Endothelial cell of umbilical vein (primary cell): ENCODE results near the gene ARID3B. TPM values are rescaled to one million over a fixed set of nuclear protein-coding genes. Genes with fewer than 3 reads are reported as not detected.

Source experiments
- BruUV-seq: library from RNA; stranded (reverse); fragments of 400-500 nt; replicated peaks from 2 replicates; lab custom pipeline; 2021; lab: Mats Ljungman, UMichigan
- CTCF ChIA-PET: fragments of 300-600, 350-600 bp; sonication (Branson Sonifier 250); formaldehyde crosslinking; loops from one replicate; lab custom pipeline; 2021; ENCODE audit warnings: antibody characterized with exemption, inconsistent platforms; lab: Charles Lee
- POLR2A ChIA-PET: fragments of 300-600, 350-600 bp; sonication (Branson Sonifier 250); formaldehyde crosslinking; loops from one replicate; lab custom pipeline; 2021; ENCODE audit warnings: antibody characterized with exemption, inconsistent platforms; lab: Charles Lee
- DNase-seq: peaks from one replicate; pipeline ENCODE4 v3.0.0-alpha.2; 2011; ENCODE audit warnings: low read depth, low spot score
- FAIRE-seq: peaks from 2 replicates; lab custom pipeline; 2011; peaks lifted over from hg19 to GRCh38; lab: Jason Lieb, UNC
- H2AFZ ChIP-seq: 2 replicates; pipeline ENCODE4 v1.6.0; 2012; ENCODE audit warnings: low read depth, low read length, control low read depth, inconsistent platforms
- H3K27ac ChIP-seq: 2 replicates; pipeline ENCODE4 v1.5.1; 2011; ENCODE audit warnings: low read depth, mild to moderate bottlenecking, control low read depth, low read length, moderate library complexity; ENCODE audit not compliant: insufficient read depth
- H3K27me3 ChIP-seq, 2 experiments: 2 replicates each; pipeline versions ENCODE4 v1.6.0 to v1.6.1; 2011; ENCODE audit warnings: low read length in 2 of 2, mixed read lengths in 1 of 2; ENCODE audit not compliant: control insufficient read depth in 2 of 2, insufficient read depth in 2 of 2
- H3K36me3 ChIP-seq, 2 experiments: 2 replicates in 1 of 2; 3 replicates in 1 of 2; pipeline ENCODE4 v1.5.1; 2011; ENCODE audit warnings: low read length in 2 of 2, mild to moderate bottlenecking in 1 of 2, moderate library complexity in 1 of 2; ENCODE audit not compliant: control insufficient read depth in 2 of 2, insufficient read depth in 2 of 2; ENCODE audit errors: extremely low read depth in 1 of 2
- H3K4me1 ChIP-seq: 3 replicates; pipeline ENCODE4 v1.5.1; 2011; ENCODE audit warnings: mild to moderate bottlenecking, low read length; ENCODE audit not compliant: control insufficient read depth, insufficient read depth; ENCODE audit errors: extremely low read depth
- H3K4me2 ChIP-seq: 2 replicates; pipeline ENCODE4 v1.6.1; 2011; ENCODE audit warnings: low read length, control low read depth, mixed read lengths; ENCODE audit not compliant: insufficient read depth
- H3K4me3 ChIP-seq, 3 experiments: fragments of 200-600 bp in 1 of 3; sonication (generic), shearing (Covaris generic) in 1 of 3; replicated peaks in 1 of 3; 2 replicates each; pipeline ENCODE4 v1.5.1; 2011 to 2016; ENCODE audit warnings: control low read depth in 3 of 3, low read length in 3 of 3, mild to moderate bottlenecking in 2 of 3, inconsistent platforms in 1 of 3, low read depth in 1 of 3, moderate library complexity in 1 of 3; ENCODE audit not compliant: insufficient read depth in 1 of 3
- H3K79me2 ChIP-seq: 2 replicates; pipeline ENCODE4 v1.6.0; 2012; ENCODE audit warnings: low read length, inconsistent platforms; ENCODE audit not compliant: control insufficient read depth, insufficient read depth
- H3K9ac ChIP-seq: replicated peaks from 2 replicates; pipeline ENCODE3; 2011; ENCODE audit warnings: low read length, control low read depth; ENCODE audit not compliant: insufficient read depth; ENCODE audit errors: extremely low read depth
- H3K9me1 ChIP-seq: replicated peaks from 3 replicates; pipeline ENCODE4 v1.6.0; 2011; ENCODE audit warnings: mild to moderate bottlenecking, low read length; ENCODE audit not compliant: control insufficient read depth, insufficient read depth; ENCODE audit errors: extremely low read depth
- H3K9me3 ChIP-seq: replicated peaks from 2 replicates; pipeline ENCODE4 v1.5.1; 2012; ENCODE audit warnings: low read length, inconsistent platforms; ENCODE audit not compliant: control insufficient read depth, insufficient read depth
- H4K20me1 ChIP-seq: replicated peaks from 2 replicates; pipeline ENCODE3; 2011; ENCODE audit warnings: mild to moderate bottlenecking, low read length; ENCODE audit not compliant: control insufficient read depth, insufficient read depth; ENCODE audit errors: extremely low read depth
- CTCF ChIP-seq, 2 donors: IDR thresholded peaks; 1 replicate in 1 of 2; 2 replicates in 1 of 2; pipeline ENCODE4 v1.5.1; 2011; ENCODE audit warnings: low read length in 2 of 2, mild to moderate bottlenecking in 2 of 2, moderate library complexity in 2 of 2, control low read depth in 1 of 2, inconsistent platforms in 1 of 2, low read depth in 1 of 2; ENCODE audit not compliant: insufficient read depth in 1 of 2; ENCODE audit errors: extremely low read depth in 1 of 2
- EZH2 ChIP-seq: IDR thresholded peaks from 2 replicates; pipeline ENCODE4 v1.6.1; 2012; ENCODE audit warnings: borderline replicate concordance, low read depth, mild to moderate bottlenecking, moderate library complexity, low read length, inconsistent platforms; ENCODE audit not compliant: severe bottlenecking
- FOS ChIP-seq: IDR thresholded peaks from 2 replicates; pipeline ENCODE4 v1.6.1; 2011; ENCODE audit warnings: mild to moderate bottlenecking, low read length, moderate library complexity, borderline replicate concordance; ENCODE audit not compliant: insufficient read depth
- GATA2 ChIP-seq: IDR thresholded peaks from 2 replicates; pipeline ENCODE4 v1.7.0; 2011; ENCODE audit warnings: low read depth, mild to moderate bottlenecking, moderate library complexity, mixed read lengths, low read length; ENCODE audit not compliant: insufficient read length, insufficient read depth
- JUN ChIP-seq: IDR thresholded peaks from 2 replicates; pipeline ENCODE4 v1.6.1; 2011; ENCODE audit warnings: borderline replicate concordance, low read depth; ENCODE audit not compliant: insufficient read length, insufficient read depth
- MAX ChIP-seq: IDR thresholded peaks from 2 replicates; pipeline ENCODE4 v1.6.1; 2011; ENCODE audit not compliant: insufficient read depth, insufficient read length
- MYC ChIP-seq: IDR thresholded peaks from one replicate; pipeline ENCODE4 v1.6.1; 2011; ENCODE audit warnings: mild to moderate bottlenecking, low read depth, low read length
- POLR2A ChIP-seq: IDR thresholded peaks from 2 replicates; pipeline ENCODE4 v1.6.1; 2012; ENCODE audit warnings: low read depth, mild to moderate bottlenecking, control low read depth, low read length
- POLR2AphosphoS5 ChIP-seq: IDR thresholded peaks from 2 replicates; pipeline ENCODE4 v1.6.1; 2012; ENCODE audit warnings: low read depth, mild to moderate bottlenecking, control low read depth, low read length, moderate library complexity; ENCODE audit not compliant: insufficient read depth
- dilution Hi-C: fragments of 300-500 bp; cut with MboI; formaldehyde crosslinking; loops from one replicate; pipeline ENCODE4 v1.15.0; 2019; ENCODE audit warnings: low sequenced_read_pairs; ENCODE audit not compliant: extremely low pct_ligation_motif_present
- intact Hi-C: fragments of 100-400 bp; cut with micrococcal nuclease; formaldehyde crosslinking; loops from one replicate; pipeline ENCODE4 v1.10.0; 2022
- polyA plus RNA-seq, 4 experiments: library from polyadenylated mRNA; depleted of rRNA in 3 of 4; stranded (reverse) in 3 of 4; unstranded in 1 of 4; fragments of >200 nt; gene quantifications; 2 replicates each; pipeline versions ENCODE4 v1.2.1 to v1.2.3, GENCODE V29; 2011 to 2012; ENCODE audit warnings: missing spikeins in 1 of 4
- total RNA-seq: library from RNA; stranded (reverse); gene quantifications from 2 replicates; pipeline ENCODE4 v1.2.3, GENCODE V29; 2021

ARID3B gene
- total and polyA plus RNA-seq, 2 donors (not counting 3 experiments of a cell fraction or from before 2014, with no cell fraction given), result 6.2 to 10.0 TPM

GRCh38 chr15:74535388-74536084, 5.5 kb upstream of the ARID3B start:
- Histone ChIP-seq H3K4me2 (no peak overlapping the region), H3K9ac (no peak overlapping the region), H3K9me3 (no peaks in the 10 kb centered on the region), H4K20me1 (no peaks in the 10 kb centered on the region), H3K36me3 (no peaks in the 10 kb centered on the region), H2AFZ (no peak overlapping the region), H3K27ac (no peak overlapping the region), H3K4me3 (no peak overlapping the region), H3K79me2 (peaks cover 3% of the 10 kb centered on the region), H3K9me1 (no peaks in the 10 kb centered on the region), H3K27me3 (no peaks in the 10 kb centered on the region), H3K4me1 (peaks cover 5% of the 10 kb centered on the region)
- ChIA-PET POLR2A (no interaction called here), CTCF (no interaction called here)
- intact Hi-C loops (no loop called here), dilution Hi-C loops (no loop called here)
- no peak for FAIRE-seq
- DNase-seq, result no peak
- no TSS peak for BruUV-seq
- TF ChIP-seq JUN (no peak), POLR2AphosphoS5 (no peak), MAX (no peak)

- Histone ChIP-seq H3K4me1 (peaks cover 12% of the 10 kb centered on the region), H3K36me3 (no peaks in the 10 kb centered on the region), H3K4me3 (no peak overlapping the region), H3K4me2 (no peak overlapping the region), H3K9me1 (no peaks in the 10 kb centered on the region), H3K27me3 (no peaks in the 10 kb centered on the region), H4K20me1 (no peaks in the 10 kb centered on the region), H3K9me3 (no peaks in the 10 kb centered on the region), H3K27ac (no peak overlapping the region), H2AFZ (no peak overlapping the region), H3K79me2 (peaks cover 5% of the 10 kb centered on the region), H3K9ac (no peak overlapping the region)
- CTCF ChIA-PET, result interaction anchor here (0.8 kb wide), 1 partner anchor 8 kb away, joined by 3 read pairs; no protein-coding TSS in a partner anchor
- POLR2A ChIA-PET, result no interaction called here
- DNase-seq, result no peak
- TF ChIP-seq CTCF (IDR thresholded peaks at IDR 0.05; ENCODE audit: extremely low read depth in 1 of 2, insufficient read depth in 1 of 2, low read depth in 1 of 2, low read length in 2 of 2) (no peak), MYC (no peak), POLR2AphosphoS5 (no peak), FOS (no peak), EZH2 (no peak), POLR2A (no peak), GATA2 (no peak), MAX (no peak), JUN (no peak)
- FAIRE-seq, result no peak
- dilution Hi-C loops, result no loop called here
- intact Hi-C loops, result no loop called here
- BruUV-seq, result no TSS peak
These were observed 3.3 kb upstream of the ARID3B start for GRCh38 chr15:74537736-74538135.
